ENCODE data around the gene ATOH8. TPM values are rescaled to one million over a fixed set of nuclear protein-coding genes. Genes with fewer than 3 reads are reported as not detected.

Gene ATOH8
- total RNA-seq, 3 donors from 2014 or later: 1.9 to 8.7 (median 2.8) TPM

DNA sequence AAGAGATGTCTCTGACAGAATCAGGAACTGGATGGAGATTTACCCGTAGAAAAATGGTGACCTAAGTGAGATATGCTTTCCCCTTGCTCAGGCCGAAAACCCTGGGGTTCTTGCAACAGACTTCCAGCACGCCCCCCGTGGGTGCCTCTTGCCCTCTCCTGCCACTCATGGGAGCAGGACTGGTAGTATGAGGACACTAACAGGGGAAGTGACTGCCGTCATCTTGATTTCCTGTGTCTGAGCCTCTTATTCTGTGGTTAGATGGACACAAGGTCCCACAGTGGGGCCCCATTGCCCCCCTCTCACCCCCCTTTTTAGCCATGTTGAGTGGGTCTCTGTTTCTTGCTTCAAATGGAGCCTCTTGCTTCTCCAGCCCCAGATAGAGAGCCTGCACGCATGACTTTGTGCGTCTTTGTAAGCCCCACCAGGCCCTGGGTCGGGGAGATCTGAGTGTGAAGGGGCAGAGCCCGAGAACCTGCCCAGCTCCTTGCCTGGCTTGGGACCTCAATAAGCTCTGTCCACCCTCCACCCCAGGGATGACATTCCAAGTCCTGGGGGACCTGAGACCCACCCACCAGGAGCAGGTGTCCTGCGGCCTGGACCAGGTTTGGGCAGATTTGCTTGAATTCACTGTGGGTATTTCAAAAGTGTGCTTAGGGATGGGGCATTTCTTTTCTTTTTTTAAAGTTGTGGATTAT is 47.0 kb upstream of the ATOH8 start:
- no peak overlapping the region for H3K4me3 ChIP-seq
- intact Hi-C loops (cut with DNase I, micrococcal nuclease): no loop called here
- no peaks in the 10 kb centered on the region for H3K36me3 ChIP-seq (ENCODE audit: low read depth)
- ATAC-seq (no peak), DNase-seq (no peak)
- TF ChIP-seq, protein P1, sequence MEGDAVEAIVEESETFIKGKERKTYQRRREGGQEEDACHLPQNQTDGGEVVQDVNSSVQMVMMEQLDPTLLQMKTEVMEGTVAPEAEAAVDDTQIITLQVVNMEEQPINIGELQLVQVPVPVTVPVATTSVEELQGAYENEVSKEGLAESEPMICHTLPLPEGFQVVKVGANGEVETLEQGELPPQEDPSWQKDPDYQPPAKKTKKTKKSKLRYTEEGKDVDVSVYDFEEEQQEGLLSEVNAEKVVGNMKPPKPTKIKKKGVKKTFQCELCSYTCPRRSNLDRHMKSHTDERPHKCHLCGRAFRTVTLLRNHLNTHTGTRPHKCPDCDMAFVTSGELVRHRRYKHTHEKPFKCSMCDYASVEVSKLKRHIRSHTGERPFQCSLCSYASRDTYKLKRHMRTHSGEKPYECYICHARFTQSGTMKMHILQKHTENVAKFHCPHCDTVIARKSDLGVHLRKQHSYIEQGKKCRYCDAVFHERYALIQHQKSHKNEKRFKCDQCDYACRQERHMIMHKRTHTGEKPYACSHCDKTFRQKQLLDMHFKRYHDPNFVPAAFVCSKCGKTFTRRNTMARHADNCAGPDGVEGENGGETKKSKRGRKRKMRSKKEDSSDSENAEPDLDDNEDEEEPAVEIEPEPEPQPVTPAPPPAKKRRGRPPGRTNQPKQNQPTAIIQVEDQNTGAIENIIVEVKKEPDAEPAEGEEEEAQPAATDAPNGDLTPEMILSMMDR (IDR thresholded peaks at IDR 0.05): no peak
- H3K9me3 ChIP-seq: no peaks in the 10 kb centered on the region
- H3K4me1 ChIP-seq (ENCODE audit: low read depth): peaks cover 12% of the 10 kb centered on the region

DNA sequence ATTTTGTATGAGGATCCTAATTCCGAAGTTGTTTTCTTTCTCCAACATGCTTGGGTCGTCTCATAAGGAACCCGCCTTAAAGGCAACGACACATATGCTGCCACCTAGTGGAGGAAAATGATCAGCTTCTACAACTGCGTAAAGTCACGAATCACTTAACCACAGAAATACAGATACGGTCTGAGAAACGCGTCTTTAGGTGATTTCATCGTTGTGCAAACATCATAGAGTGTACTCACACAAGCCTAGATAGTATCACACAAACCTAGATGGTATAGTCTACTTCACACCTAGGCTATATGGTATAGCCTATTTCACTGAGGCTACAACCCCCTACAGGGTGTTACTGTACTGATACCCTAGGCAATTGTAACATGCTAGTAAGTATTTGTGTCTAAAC is 46.5 kb upstream of the ATOH8 start:
- Histone ChIP-seq H3K9me3 (no peaks in the 10 kb centered on the region), H3K4me3 (no peak overlapping the region), H3K4me1 (ENCODE audit: low read depth) (peaks cover 12% of the 10 kb centered on the region), H3K36me3 (ENCODE audit: low read depth) (no peaks in the 10 kb centered on the region)
- ATAC-seq (peak; percentile 81), DNase-seq (peak in 1 of 3 donors; percentile 93)
- TF ChIP-seq, protein P1 (IDR thresholded peaks at IDR 0.05): peak; percentile 74
- intact Hi-C loops (cut with DNase I, micrococcal nuclease): no loop called here

DNA sequence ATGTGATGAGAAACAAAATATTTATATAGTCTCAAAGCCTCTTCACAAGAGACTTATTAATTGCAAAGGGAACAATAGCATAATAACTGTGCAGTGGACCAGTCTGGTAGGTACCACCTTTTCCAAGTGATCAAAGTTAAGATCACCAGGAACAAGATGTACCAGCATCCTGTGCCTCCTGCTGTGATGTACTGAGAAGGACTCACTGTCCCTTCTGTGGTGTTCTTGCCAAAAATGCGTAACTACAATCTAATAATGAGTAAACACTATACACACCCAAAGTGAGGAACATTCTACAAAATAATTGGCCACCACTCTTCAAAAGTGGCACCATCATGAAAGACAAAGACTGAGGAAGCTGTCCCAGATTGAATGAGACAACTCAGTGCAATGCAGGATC is 45.1 kb upstream of the ATOH8 start:
- Histone ChIP-seq H3K4me3 (no peak overlapping the region), H3K9me3 (no peaks in the 10 kb centered on the region), H3K36me3 (ENCODE audit: low read depth) (no peaks in the 10 kb centered on the region), H3K4me1 (ENCODE audit: low read depth) (peaks cover 12% of the 10 kb centered on the region)
- no peak for ATAC-seq
- DNase-seq: no peak
- intact Hi-C loops (cut with DNase I, micrococcal nuclease): no loop called here
- TF ChIP-seq, protein P1 (IDR thresholded peaks at IDR 0.05): no peak

DNA sequence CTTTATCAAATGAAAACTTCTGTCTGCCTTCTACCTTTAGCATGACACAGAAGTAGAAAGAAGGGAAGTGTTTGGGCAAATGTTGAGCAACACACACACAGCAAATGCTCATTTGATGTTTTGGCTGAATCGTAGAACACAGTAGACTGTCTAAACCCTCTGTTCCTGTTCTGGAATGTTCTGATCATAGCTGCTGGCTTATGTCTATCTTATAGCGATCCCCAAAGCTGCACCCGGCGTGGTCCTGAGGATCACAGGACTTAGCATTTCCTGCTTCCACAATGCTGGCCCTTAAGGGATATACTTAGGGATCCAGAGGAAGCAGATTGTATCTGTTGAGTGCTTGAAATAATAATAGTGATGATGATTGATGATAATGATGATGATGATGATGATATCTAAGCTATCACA is 44.4 kb upstream of the ATOH8 start:
- intact Hi-C loops (cut with DNase I, micrococcal nuclease): no loop called here
- Histone ChIP-seq H3K36me3 (ENCODE audit: low read depth) (no peaks in the 10 kb centered on the region), H3K4me1 (ENCODE audit: low read depth) (peaks cover 12% of the 10 kb centered on the region), H3K4me3 (no peak overlapping the region), H3K9me3 (no peaks in the 10 kb centered on the region)
- TF ChIP-seq, protein P1 (IDR thresholded peaks at IDR 0.05): no peak
- no peak for ATAC-seq
- DNase-seq: no peak

DNA sequence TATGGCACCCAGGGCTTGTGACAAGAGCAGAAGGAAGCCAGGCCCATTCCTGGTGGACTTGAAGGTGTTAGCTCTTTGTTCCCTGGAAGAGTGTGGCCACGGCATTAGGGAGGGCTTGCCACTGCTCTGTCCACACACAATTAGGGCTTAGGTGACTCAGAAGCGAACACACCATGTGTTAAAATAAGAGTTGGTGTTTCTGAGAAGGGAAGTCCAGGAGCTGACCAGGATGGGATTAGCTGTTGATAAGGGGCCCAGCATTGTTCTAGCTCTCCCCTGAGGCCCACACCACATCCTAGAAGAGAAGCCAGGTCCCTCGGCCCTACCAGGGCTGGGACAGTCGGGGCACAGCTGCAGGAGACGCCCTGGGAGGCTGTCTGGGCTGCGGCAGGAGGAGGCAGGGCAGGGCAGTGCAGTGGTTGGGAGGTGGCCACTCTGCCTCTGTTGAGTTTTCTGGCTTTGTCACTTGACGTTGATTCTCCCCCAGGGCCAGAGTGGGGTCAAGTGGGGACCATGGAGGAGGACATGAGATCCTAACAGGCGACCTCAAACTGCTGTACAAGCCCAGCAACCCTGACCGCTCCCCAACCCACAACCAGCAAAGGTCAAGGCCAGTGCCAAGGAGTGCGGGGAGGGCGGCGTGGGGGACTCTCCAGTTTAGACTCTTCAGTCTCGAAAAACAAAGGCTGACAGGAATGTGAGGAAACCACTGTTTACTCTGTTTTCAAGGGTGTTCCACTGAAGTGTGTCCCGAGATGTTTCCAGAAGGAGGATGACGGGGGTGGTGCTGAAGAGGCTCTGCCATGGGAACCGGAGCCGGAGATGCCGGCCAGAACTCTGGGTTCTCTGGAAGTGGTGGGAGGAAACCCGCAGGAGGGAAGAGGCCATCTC is 42.9 kb upstream of the ATOH8 start:
- DNase-seq: peak in 2 of 3 donors; percentile 24 to 43

More for the DNA sequence above, 42.9 kb upstream of the ATOH8 start:
- Histone ChIP-seq H3K9me3 (no peaks in the 10 kb centered on the region), H3K4me3 (no peak overlapping the region), H3K4me1 (ENCODE audit: low read depth) (peaks cover 10% of the 10 kb centered on the region), H3K36me3 (ENCODE audit: low read depth) (no peaks in the 10 kb centered on the region)
- ATAC-seq: peak; percentile 6
- TF ChIP-seq, protein P1 (IDR thresholded peaks at IDR 0.05): no peak
- intact Hi-C loops (cut with DNase I, micrococcal nuclease): no loop called here
